DLD1 (cell line): ENCODE measurements around the gene ST3GAL5.
"Not testable (repeated sequence)": the region's sequence is repeated elsewhere in the genome, so short reads cannot be mapped to it uniquely, and the experiment has no call there.

Source experiments
- in situ Hi-C: cut with HindIII; loops from 2 replicates; pipeline ENCODE4 v1.10.0; 2017; ENCODE audit warnings: low sequenced_read_pairs

ST3GAL5 gene

GRCh38 chr2:85888684-85889626 lies at the start of gene ST3GAL5:
Gene ST3GAL5 (minus strand): TSS chr2:85888990. CDS start chr2:85888905, 85 bp downstream.
- in situ Hi-C loops = no loop called here

GRCh38 chr2:85938456-85938855 lies 49.7 kb upstream of the ST3GAL5 start:
- in situ Hi-C loops = no loop called here

- in situ Hi-C loops = no loop called here
Observed at GRCh38 chr2:85937069-85937439, 48.3 kb upstream of the ST3GAL5 start.

- in situ Hi-C loops = no loop called here
Observed at GRCh38 chr2:85936421-85937068, 47.8 kb upstream of the ST3GAL5 start.

- in situ Hi-C loops = no loop called here
Observed at GRCh38 chr2:85935746-85936208, 47.0 kb upstream of the ST3GAL5 start.

- in situ Hi-C loops = no loop called here
Observed at GRCh38 chr2:85935170-85935745, 46.5 kb upstream of the ST3GAL5 start.

- in situ Hi-C loops = no loop called here
Observed at GRCh38 chr2:85933753-85934594, 45.2 kb upstream of the ST3GAL5 start.

- in situ Hi-C loops = not testable (repeated sequence)
Observed at GRCh38 chr2:85931151-85931550, 42.4 kb upstream of the ST3GAL5 start.

GRCh38 chr2:85930129-85931124 lies 41.6 kb upstream of the ST3GAL5 start:
- in situ Hi-C loops = no loop called here

- in situ Hi-C loops = no loop called here
Observed at GRCh38 chr2:85929096-85930050, 40.6 kb upstream of the ST3GAL5 start.

- in situ Hi-C loops = no loop called here
Observed at GRCh38 chr2:85926931-85927661, 38.3 kb upstream of the ST3GAL5 start.

- in situ Hi-C loops = no loop called here
Observed at GRCh38 chr2:85926526-85926925, 37.7 kb upstream of the ST3GAL5 start.

- in situ Hi-C loops = no loop called here
Observed at GRCh38 chr2:85925216-85925671, 36.5 kb upstream of the ST3GAL5 start.

- in situ Hi-C loops = no loop called here
Observed at GRCh38 chr2:85924522-85924921, 35.7 kb upstream of the ST3GAL5 start.

- in situ Hi-C loops = no loop called here
Observed at GRCh38 chr2:85922199-85922598, 33.4 kb upstream of the ST3GAL5 start.

GRCh38 chr2:85921659-85922058 lies 32.9 kb upstream of the ST3GAL5 start:
- in situ Hi-C loops = no loop called here

GRCh38 chr2:85920810-85921545 lies 32.2 kb upstream of the ST3GAL5 start:
- in situ Hi-C loops = no loop called here
